GM06990 (cell line): ENCODE data around the gene CFP.
"Not testable (repeated sequence)": the region's sequence is repeated elsewhere in the genome, so short reads cannot be mapped to it uniquely, and the experiment has no call there.

ENCODE experiments used
- DNase-seq: peaks from one replicate; pipeline ENCODE4 v3.0.0-alpha.2; 2011; ENCODE audit not compliant: insufficient read length; ENCODE audit errors: extremely low read depth
- H3K27me3 ChIP-seq: replicated peaks from 2 replicates; pipeline ENCODE4 v1.6.0; 2011; ENCODE audit warnings: low read length; ENCODE audit not compliant: control insufficient read depth, insufficient read depth
- H3K36me3 ChIP-seq: 2 replicates; pipeline ENCODE4 v1.5.1; 2011; ENCODE audit warnings: low read length; ENCODE audit not compliant: control insufficient read depth, insufficient read depth
- H3K4me3 ChIP-seq: replicated peaks from 2 replicates; pipeline ENCODE4 v1.5.1; 2011; ENCODE audit warnings: low read depth, mild to moderate bottlenecking, control low read depth, low read length
- TF ChIP-seq, protein P1 (sequence below): IDR thresholded peaks from 2 replicates; pipeline ENCODE4 v1.5.1; 2011; ENCODE audit warnings: low read length, control low read depth, mild to moderate bottlenecking, inconsistent platforms; ENCODE audit not compliant: insufficient read depth, poor library complexity, severe bottlenecking

CFP gene

DNA sequence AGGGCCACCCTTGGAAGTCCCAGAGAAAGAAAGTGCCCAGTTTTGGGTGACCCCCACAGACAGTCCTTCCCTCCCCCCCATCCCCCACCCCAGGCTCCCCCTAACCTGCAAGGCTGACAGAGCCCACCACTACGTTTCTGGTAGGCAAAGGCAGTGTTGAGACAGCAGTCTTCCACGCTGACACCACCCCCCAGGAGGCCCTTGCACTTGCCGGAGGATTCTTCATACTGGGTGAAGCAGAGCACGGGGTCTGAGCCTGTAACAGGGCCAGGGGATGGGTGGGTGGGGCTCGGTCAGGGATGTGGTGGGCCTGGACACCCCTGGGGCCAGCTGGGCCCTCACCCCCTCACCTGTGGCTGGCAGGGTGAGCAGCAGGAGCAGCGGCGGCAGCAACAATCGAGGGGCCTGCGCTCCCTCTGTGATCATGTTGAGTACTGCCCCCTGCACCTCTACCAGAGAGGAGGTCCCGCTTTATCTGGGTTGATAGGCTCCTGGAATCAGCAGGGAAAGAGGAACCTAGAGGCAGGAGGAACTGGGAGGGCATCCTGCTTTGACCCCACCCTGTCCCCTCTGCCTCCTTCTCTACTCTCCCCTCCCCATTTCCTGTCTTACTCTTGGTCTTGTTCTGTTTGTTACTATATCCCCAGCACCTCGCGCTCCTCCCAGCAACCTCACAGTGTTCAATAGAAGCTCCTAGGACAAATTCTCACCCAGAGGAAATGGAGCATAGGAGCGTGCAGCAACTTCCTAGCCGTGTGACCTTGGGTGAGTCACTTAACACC lies at the start of gene CFP:
TSS of gene CFP (minus strand) at position 512 of the 782 bp plus-strand sequence. CDS start at position 426, 86 bp downstream.
- H3K4me3 ChIP-seq = no peak within 1 kb of the TSS
- TF ChIP-seq, protein P1, sequence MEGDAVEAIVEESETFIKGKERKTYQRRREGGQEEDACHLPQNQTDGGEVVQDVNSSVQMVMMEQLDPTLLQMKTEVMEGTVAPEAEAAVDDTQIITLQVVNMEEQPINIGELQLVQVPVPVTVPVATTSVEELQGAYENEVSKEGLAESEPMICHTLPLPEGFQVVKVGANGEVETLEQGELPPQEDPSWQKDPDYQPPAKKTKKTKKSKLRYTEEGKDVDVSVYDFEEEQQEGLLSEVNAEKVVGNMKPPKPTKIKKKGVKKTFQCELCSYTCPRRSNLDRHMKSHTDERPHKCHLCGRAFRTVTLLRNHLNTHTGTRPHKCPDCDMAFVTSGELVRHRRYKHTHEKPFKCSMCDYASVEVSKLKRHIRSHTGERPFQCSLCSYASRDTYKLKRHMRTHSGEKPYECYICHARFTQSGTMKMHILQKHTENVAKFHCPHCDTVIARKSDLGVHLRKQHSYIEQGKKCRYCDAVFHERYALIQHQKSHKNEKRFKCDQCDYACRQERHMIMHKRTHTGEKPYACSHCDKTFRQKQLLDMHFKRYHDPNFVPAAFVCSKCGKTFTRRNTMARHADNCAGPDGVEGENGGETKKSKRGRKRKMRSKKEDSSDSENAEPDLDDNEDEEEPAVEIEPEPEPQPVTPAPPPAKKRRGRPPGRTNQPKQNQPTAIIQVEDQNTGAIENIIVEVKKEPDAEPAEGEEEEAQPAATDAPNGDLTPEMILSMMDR = no peak
- no peaks in the 10 kb centered on the region for H3K27me3 ChIP-seq
- no peak for DNase-seq
- no peaks in the 10 kb centered on the region; the same call in none of the 2 replicates for H3K36me3 ChIP-seq

DNA sequence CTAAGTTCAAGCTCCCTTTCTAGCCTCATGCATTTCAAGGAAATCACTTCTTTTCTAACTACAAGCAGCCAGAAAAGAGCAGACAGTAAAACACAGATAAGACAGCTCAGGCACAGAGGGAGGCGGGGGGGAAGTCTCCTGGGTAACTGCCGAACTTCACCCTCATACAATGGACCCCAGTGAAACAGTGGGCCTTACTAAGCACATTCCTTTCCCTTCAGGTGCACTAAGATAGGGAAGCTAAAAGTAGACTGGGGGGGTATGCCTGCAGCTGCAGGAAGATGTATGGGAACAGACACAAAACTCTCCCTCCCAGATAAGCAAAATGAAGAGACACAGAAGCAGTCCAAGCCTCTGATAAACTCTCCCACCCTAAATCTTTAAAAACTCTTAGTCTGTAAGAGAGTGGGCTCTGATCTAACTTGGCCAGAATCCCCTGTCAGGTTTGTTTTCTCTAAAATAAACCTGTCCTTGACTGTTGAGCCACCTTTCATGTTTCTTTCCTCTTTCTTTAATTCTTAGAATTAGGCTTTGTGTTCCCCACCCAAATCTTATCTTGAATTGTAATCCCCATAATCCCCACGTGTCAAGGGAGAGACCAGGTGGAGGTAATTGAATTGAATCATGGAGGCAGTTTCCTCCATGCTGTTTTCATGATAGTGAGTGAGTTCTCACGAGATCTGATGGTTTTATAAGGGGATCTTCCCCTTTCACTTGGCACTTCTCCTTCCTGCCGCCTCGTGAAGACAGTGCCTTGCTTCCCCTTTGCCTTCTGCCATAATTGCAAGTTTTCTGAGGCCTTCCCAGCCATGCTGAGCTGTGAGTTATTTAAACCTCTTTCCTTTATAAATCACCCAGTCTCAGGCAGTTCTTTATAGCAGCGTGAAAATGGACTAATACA lies 46.5 kb upstream of the CFP start:
- not testable (repeated sequence) for H3K4me3 ChIP-seq, H3K36me3 ChIP-seq, DNase-seq, H3K27me3 ChIP-seq

DNA sequence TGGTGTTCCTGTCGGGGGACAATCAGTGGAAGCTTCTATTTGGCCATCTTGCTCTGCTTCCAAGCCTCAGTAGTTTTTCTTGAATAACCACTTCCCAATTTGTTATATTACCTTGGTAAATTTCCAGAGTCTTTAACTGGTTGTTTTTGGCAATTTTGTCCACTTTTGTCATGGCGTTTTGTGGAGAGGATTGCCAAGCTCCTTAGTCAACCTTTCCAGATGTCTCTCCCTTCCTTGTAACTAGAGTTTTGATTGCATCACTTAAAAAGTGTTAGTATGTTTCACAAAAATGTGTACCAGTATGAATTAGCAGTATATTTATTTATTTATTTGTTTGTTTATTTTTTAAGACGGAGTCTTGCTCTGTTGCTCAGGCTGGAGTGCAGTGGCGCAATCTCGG lies 45.0 kb upstream of the CFP start:
- DNase-seq = no peak
- no peaks in the 10 kb centered on the region for H3K27me3 ChIP-seq
- TF ChIP-seq, protein P1 = no peak

DNA sequence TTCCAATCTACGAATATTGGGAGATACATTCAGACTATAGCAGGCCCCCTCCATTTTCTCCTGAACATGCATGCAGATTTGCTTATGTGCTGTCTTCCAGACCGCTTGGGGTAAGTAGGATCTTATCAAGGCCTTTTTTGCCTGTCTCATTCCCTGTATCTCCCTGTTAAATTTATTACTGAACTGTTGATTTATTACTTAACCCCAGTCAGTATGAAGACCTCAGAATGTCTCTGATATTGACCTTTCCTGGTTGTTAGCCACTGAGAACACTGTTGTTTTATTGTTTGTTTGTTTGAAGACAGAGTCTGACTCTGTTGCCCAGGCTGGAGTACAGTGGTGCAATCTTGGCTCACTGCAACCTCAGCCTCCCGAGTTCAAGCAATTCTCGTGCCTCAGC lies 36.1 kb upstream of the CFP start:
- H3K27me3 ChIP-seq, DNase-seq, H3K36me3 ChIP-seq, H3K4me3 ChIP-seq: not testable (repeated sequence)

More for the DNA sequence above, 45.0 kb upstream of the CFP start:
- Histone ChIP-seq H3K36me3 (no peaks in the 10 kb centered on the region), H3K4me3 (no peak overlapping the region)

DNA sequence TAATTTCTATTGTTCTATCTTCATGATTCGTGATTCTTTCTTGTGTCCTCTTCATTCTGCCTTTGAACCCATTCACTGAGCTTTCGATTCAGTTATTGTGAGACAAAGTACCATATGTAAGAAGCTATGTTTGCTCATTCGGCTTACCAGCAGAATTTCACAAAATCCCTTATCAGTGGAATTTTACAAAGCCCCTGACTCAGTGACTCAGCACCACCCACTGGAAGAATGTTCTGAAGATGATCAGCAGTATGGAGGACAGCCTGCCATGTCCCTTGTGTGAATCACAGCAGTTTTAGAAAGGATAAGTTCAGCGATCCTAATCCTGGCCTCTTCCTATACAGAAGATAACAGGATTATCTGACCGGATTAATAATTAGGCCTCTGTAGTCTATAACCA lies 35.0 kb upstream of the CFP start:
- Histone ChIP-seq H3K36me3 (no peaks in the 10 kb centered on the region), H3K4me3 (no peak overlapping the region), H3K27me3 (no peaks in the 10 kb centered on the region)
- no peak for DNase-seq
- TF ChIP-seq, protein P1 = no peak

DNA sequence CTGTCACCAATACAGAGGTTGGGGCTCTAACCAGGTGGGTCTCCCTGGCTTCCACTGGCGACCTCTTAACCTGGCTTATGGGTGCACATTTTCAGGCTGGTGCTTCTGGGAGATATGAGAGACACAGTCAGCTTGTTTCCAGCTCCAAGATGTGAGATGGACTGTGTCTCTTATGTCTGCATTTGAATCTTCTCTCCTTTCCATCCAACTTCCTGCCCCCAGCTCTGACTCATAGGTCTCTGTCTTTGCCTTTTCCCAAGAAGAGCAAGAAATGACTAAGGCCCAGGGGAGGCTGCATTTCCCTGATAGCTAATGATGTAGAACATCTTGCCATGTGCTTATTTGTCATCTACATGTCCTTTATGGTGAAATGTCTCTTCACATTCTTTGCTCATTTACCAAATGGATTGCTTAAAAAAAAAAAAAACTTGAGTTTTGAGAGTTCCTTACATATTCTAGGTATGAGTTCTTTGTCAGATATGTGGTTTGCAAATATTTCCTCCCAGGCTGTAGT lies 32.5 kb upstream of the CFP start:
- no peak overlapping the region for H3K4me3 ChIP-seq
- no peaks in the 10 kb centered on the region for H3K27me3 ChIP-seq
- TF ChIP-seq, protein P1 = no peak
- no peak for DNase-seq
- no peaks in the 10 kb centered on the region; the same call in 1 of the 2 replicates for H3K36me3 ChIP-seq
